Measurements from ENCODE around the gene NUBPL. TPM values are rescaled to one million over a fixed set of nuclear protein-coding genes. Genes with fewer than 3 reads are reported as not detected.
A peak's percentile ranks its signal among the peaks of the same experiment; 100 is the strongest.

The NUBPL gene
- polyA plus RNA-seq, 2 of the 4 experiments (the other 2 are of a cell fraction) = 7.6 to 14.1 TPM

DNA sequence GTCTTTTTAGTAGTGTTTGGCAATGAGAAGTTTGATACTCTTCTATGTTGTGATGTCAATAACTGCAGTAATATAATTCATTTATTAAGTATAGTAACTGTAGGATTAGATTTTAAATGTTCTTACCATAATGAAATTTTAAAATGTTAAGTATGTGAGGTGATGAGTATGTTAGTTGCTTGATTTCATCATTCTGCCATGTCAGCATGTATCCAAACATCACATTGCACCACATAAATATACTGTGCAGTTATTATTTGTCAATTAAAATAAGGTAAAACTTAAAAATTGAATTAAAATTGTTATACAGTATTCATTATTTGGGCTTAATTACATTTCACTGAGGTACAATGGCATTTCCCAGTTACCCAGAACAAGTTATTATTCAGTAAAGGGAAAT is 138.6 kb downstream of the NUBPL start:
- ChIA-PET POLR2A (no interaction called here), CTCF (interaction anchor here (1.3 kb wide), 1 partner anchor 8 kb away, joined by 3 read pairs; no protein-coding TSS in a partner anchor)
- H3K9me3 ChIP-seq = peaks cover 7% of the 10 kb centered on the region; the same call in 2 of the 3 replicates
- H3K4me3 ChIP-seq = no peak overlapping the region
- H3K4me1 ChIP-seq = no peaks in the 10 kb centered on the region
- DNase-seq (ENCODE audit: low read depth in 1 of 2, low spot score in 1 of 2) (no peak), ATAC-seq (no peak), FAIRE-seq (no peak)
- H3K27ac ChIP-seq = no peak overlapping the region
- TF ChIP-seq MAFK (IDR thresholded peaks at IDR 0.05; ENCODE audit: partially characterized antibody) (peak; percentile 84), CHD2 (IDR thresholded peaks at IDR 0.05; ENCODE audit: low read length, partially characterized antibody) (no peak)
- H3K4me2 ChIP-seq = no peak overlapping the region

DNA sequence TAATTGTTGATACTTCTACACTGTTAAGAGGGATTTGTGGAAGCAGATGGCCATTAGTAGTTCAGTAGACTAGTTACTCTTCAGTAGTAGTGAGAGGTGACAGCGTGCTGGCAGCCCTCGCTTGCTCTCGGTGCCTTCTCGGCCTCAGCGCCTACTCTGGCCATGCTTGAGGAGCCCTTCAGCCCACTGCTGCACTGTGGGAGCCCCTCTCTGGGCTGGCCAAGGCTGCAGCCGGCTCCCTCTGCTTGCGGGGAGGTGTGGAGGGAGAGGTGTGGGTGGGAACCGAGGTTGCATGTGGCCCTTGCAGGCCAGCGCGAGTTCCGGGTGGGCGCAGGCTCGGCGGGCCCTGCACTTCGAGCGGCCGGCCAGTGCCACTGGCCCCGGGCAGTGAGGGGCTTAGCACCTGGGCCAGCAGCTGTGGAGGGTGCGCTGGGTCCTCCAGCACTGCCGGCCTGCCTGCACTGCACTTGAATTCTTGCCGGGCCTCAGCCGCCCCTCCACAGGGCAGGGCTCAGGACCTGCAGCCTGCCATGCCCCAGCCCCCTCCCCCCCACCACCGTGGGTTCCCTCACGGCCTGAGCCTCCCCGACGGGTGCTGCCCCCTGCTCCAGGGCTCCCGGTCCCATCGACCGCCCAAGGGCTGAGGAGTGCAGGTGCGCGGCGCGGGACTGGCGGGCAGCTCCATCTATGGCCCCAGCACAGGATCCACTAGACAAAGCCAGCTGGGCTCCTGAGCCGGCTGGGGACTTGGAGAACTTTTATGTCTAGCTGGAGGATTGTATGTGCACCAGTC is 139.3 kb downstream of the NUBPL start:
- H3K27ac ChIP-seq = no peak overlapping the region
- ChIA-PET CTCF (no interaction called here), POLR2A (interaction anchor here (0.6 kb wide), 1 partner anchor 11 kb away, joined by 3 read pairs; no protein-coding TSS in a partner anchor)
- no peak overlapping the region for H3K4me2 ChIP-seq
- FAIRE-seq (no peak), ATAC-seq (no peak), DNase-seq (ENCODE audit: low read depth in 1 of 2, low spot score in 1 of 2) (no peak)
- TF ChIP-seq TP53 (CRISPR knock-in tag; IDR thresholded peaks at IDR 0.05) = no peak
- TF ChIP-seq MAZ (IDR thresholded peaks at IDR 0.05; ENCODE audit: borderline replicate concordance, low read depth, low read length) = no peak
- TF ChIP-seq EP300 (IDR thresholded peaks at IDR 0.05) = no peak
- TF ChIP-seq HOXB5 (CRISPR knock-in tag; IDR thresholded peaks at IDR 0.05) = no peak
- no peak for TF ChIP-seq RCOR1 (IDR thresholded peaks at IDR 0.05; ENCODE audit: low read depth, low read length)
- TF ChIP-seq SMC3 (IDR thresholded peaks at IDR 0.05) = no peak
- TF ChIP-seq, protein P1, sequence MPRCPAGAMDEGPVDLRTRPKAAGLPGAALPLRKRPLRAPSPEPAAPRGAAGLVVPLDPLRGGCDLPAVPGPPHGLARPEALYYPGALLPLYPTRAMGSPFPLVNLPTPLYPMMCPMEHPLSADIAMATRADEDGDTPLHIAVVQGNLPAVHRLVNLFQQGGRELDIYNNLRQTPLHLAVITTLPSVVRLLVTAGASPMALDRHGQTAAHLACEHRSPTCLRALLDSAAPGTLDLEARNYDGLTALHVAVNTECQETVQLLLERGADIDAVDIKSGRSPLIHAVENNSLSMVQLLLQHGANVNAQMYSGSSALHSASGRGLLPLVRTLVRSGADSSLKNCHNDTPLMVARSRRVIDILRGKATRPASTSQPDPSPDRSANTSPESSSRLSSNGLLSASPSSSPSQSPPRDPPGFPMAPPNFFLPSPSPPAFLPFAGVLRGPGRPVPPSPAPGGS (IDR thresholded peaks at IDR 0.05) = no peak
- TF ChIP-seq, protein P2, sequence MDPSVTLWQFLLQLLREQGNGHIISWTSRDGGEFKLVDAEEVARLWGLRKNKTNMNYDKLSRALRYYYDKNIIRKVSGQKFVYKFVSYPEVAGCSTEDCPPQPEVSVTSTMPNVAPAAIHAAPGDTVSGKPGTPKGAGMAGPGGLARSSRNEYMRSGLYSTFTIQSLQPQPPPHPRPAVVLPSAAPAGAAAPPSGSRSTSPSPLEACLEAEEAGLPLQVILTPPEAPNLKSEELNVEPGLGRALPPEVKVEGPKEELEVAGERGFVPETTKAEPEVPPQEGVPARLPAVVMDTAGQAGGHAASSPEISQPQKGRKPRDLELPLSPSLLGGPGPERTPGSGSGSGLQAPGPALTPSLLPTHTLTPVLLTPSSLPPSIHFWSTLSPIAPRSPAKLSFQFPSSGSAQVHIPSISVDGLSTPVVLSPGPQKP (IDR thresholded peaks at IDR 0.05; ENCODE audit: low read depth, low read length) = no peak
- no peak for TF ChIP-seq KDM1A (IDR thresholded peaks at IDR 0.05; ENCODE audit: low read depth)
- TF ChIP-seq JUN (IDR thresholded peaks at IDR 0.05) = no peak
- no peak for TF ChIP-seq HOXB13 (CRISPR knock-in tag; IDR thresholded peaks at IDR 0.05; ENCODE audit: low read depth)
- TF ChIP-seq, protein P3, sequence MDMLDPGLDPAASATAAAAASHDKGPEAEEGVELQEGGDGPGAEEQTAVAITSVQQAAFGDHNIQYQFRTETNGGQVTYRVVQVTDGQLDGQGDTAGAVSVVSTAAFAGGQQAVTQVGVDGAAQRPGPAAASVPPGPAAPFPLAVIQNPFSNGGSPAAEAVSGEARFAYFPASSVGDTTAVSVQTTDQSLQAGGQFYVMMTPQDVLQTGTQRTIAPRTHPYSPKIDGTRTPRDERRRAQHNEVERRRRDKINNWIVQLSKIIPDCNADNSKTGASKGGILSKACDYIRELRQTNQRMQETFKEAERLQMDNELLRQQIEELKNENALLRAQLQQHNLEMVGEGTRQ (IDR thresholded peaks at IDR 0.05) = no peak
- TF ChIP-seq MAFK (IDR thresholded peaks at IDR 0.05; ENCODE audit: partially characterized antibody) = no peak
- TF ChIP-seq POLR2AphosphoS2 (conservative IDR thresholded peaks at IDR 0.05; ENCODE audit: low read length) = no peak
- H3K4me1 ChIP-seq = no peaks in the 10 kb centered on the region
- no peak overlapping the region for H3K4me3 ChIP-seq
- 77% methylated on average over 9 of the region's 35 CpGs for WGBS (ENCODE audit: missing lambda C conversion rate)
- peaks cover 7% of the 10 kb centered on the region; the same call in 2 of the 3 replicates for H3K9me3 ChIP-seq

DNA sequence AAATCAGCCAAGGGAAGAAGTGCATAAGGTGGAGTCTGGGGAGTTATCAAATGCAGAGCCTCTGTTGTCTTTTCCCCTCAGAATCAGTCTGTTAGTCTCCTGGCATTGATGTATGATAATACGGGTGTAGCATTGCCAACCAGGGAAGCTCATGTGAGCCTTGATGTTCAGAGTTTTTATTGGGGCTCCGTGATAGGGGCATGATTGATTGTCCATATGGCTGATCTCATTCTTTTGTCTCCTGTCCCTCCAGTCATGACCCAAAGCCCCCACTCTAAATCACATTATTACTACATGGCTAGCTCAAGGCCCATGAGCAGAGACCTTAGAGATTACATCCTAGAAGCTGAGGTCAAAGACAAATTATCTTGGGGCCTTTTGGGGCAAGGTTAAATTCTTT is 140.9 kb downstream of the NUBPL start:
- ChIA-PET POLR2A (no interaction called here), CTCF (no interaction called here)
- ATAC-seq = no peak
- DNase-seq (ENCODE audit: low read depth in 1 of 2, low spot score in 1 of 2) = peak in 1 of 2 experiments; percentile 2
- Histone ChIP-seq H3K27ac (no peak overlapping the region), H3K4me1 (no peaks in the 10 kb centered on the region), H3K9me3 (peaks cover 7% of the 10 kb centered on the region; the same call in 2 of the 3 replicates), H3K4me2 (no peak overlapping the region), H3K4me3 (no peak overlapping the region)
- no peak for FAIRE-seq
- WGBS (ENCODE audit: missing lambda C conversion rate) = 57% methylated on average over 2 of the region's 2 CpGs
- TF ChIP-seq RFX5 (IDR thresholded peaks at IDR 0.05) = no peak
- TF ChIP-seq KDM1A (IDR thresholded peaks at IDR 0.05; ENCODE audit: low read depth) = no peak
- TF ChIP-seq ZNF302 (CRISPR knock-in tag; IDR thresholded peaks at IDR 0.05) = no peak
- TF ChIP-seq CBX2 (IDR thresholded peaks at IDR 0.05; ENCODE audit: borderline replicate concordance, low read depth) = no peak
- TF ChIP-seq CHD2 (IDR thresholded peaks at IDR 0.05; ENCODE audit: low read length, partially characterized antibody) = no peak
- TF ChIP-seq, protein P2 (IDR thresholded peaks at IDR 0.05; ENCODE audit: low read depth, low read length) = no peak
- TF ChIP-seq ZFP36 (IDR thresholded peaks at IDR 0.05; ENCODE audit: borderline replicate concordance, partially characterized antibody) = no peak
- TF ChIP-seq MAFK (IDR thresholded peaks at IDR 0.05; ENCODE audit: partially characterized antibody) = no peak
- no peak for TF ChIP-seq RAD21 (conservative IDR thresholded peaks at IDR 0.05 in 1 of 2, IDR thresholded peaks at IDR 0.05 in 1 of 2)
- TF ChIP-seq, protein P4, sequence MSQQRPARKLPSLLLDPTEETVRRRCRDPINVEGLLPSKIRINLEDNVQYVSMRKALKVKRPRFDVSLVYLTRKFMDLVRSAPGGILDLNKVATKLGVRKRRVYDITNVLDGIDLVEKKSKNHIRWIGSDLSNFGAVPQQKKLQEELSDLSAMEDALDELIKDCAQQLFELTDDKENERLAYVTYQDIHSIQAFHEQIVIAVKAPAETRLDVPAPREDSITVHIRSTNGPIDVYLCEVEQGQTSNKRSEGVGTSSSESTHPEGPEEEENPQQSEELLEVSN (IDR thresholded peaks at IDR 0.05; ENCODE audit: borderline replicate concordance, low read depth) = no peak
- TF ChIP-seq ESRRA (IDR thresholded peaks at IDR 0.05; ENCODE audit: borderline replicate concordance, low read length) = no peak
- no peak for TF ChIP-seq GATA3 (IDR thresholded peaks at IDR 0.05; ENCODE audit: borderline replicate concordance)
- TF ChIP-seq MAZ (IDR thresholded peaks at IDR 0.05; ENCODE audit: borderline replicate concordance, low read depth, low read length) = no peak
- TF ChIP-seq, protein P5, sequence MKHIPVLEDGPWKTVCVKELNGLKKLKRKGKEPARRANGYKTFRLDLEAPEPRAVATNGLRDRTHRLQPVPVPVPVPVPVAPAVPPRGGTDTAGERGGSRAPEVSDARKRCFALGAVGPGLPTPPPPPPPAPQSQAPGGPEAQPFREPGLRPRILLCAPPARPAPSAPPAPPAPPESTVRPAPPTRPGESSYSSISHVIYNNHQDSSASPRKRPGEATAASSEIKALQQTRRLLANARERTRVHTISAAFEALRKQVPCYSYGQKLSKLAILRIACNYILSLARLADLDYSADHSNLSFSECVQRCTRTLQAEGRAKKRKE (CRISPR knock-in tag; IDR thresholded peaks at IDR 0.05; ENCODE audit: low read depth) = no peak
- TF ChIP-seq TFCP2L1 (CRISPR knock-in tag; IDR thresholded peaks at IDR 0.05) = no peak
- no peak for TF ChIP-seq EHF (CRISPR knock-in tag; IDR thresholded peaks at IDR 0.05)

Measured in A549 (cell line).